ENCODE measurements around the gene PTPN4.

The PTPN4 gene

GRCh38 chr2:119716284-119716672 is 43.4 kb upstream of the PTPN4 start:
- no peak for DNase-seq (ENCODE audit: low spot score)
- no peak for TF ChIP-seq CTCF (IDR thresholded peaks at IDR 0.05; ENCODE audit: extremely low read depth, missing control alignments)

GRCh38 chr2:119718501-119719260 is 41.0 kb upstream of the PTPN4 start:
- no peak for TF ChIP-seq CTCF (IDR thresholded peaks at IDR 0.05; ENCODE audit: extremely low read depth, missing control alignments)

GRCh38 chr2:119719261-119719627 is 40.5 kb upstream of the PTPN4 start:
- no peak for TF ChIP-seq CTCF (IDR thresholded peaks at IDR 0.05; ENCODE audit: extremely low read depth, missing control alignments)
- DNase-seq (ENCODE audit: low spot score), result no peak

More at GRCh38 chr2:119718501-119719260, 41.0 kb upstream of the PTPN4 start:
- no peak for DNase-seq (ENCODE audit: low spot score)

DNA sequence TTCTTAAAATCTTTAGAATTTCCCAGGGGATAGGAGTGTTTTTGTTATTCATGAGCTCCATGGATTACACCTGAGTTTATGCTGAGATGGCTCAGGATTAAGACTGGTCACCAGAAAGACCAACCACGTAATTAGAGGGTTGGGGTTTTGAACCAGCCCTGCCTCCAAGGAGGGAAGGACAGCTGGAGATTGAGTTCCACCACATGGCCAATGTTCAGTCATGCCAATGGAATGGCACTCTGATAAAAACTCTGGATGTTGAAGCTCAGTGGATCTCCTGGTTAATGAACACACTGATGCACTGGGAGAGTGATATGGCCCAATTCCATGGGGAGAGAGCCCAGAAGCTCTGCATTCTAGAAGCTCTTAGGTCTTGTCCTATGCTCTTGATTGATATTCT is 38.7 kb upstream of the PTPN4 start:
- TF ChIP-seq CTCF (IDR thresholded peaks at IDR 0.05; ENCODE audit: extremely low read depth, missing control alignments), result no peak
- no peak for DNase-seq (ENCODE audit: low spot score)

DNA sequence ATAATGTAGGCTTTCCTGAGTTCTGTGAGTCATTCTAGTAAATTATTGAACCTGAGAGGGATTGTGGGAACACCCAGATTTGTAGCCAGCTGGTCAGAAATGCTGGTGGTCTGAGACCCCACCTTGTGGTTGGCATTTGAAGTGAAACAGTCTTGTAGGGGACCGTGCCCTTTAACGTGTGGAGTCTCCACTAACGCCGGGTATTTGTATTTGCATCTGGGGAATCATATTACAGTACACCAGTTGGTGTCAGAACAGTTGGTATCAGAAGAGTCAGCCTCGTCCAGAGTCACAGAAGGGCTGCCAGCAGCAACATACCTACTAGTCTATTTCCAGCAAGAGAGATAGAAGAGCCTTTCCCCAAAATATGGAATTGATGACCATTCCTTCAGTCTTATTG is 38.3 kb upstream of the PTPN4 start:
- DNase-seq (ENCODE audit: low spot score), result no peak
- TF ChIP-seq CTCF (IDR thresholded peaks at IDR 0.05; ENCODE audit: extremely low read depth, missing control alignments), result no peak

- no peak for DNase-seq (ENCODE audit: low spot score)
- no peak for TF ChIP-seq CTCF (IDR thresholded peaks at IDR 0.05; ENCODE audit: extremely low read depth, missing control alignments)
These were observed 37.8 kb upstream of the PTPN4 start for GRCh38 chr2:119721904-119722303.

DNA sequence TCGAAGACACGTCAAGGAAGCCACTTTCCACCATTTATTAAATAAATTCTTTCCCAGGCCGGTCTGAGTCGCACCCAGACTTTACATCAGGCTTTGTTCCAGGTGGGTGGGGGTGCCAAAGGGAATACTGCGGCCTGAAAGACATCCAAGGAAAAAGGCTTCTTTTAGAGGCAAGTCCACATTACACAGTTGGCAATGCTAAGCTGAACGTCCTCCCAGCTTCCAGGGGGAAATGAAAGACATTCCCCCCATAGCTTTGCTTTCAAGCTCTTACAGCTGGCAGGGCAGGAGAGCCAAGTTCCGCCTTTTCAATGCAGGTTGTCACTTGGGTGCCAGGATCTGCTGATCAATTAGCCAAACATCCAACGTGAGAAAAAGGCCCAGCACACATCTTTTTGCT is 36.5 kb upstream of the PTPN4 start:
- no peak for DNase-seq (ENCODE audit: low spot score)
- TF ChIP-seq CTCF (IDR thresholded peaks at IDR 0.05; ENCODE audit: extremely low read depth, missing control alignments), result no peak

Data from GM20000 (cell line).